Activated CD8-positive, alpha-beta memory T cell treated with anti-CD3 and anti-CD28 coated beads for 24 hours (primary cell): Measurements from ENCODE around the gene SNCA.

Experiments used
- DNase-seq: peaks from one replicate; pipeline ENCODE4 v3.0.0-alpha.2; 2020

The SNCA gene

DNA sequence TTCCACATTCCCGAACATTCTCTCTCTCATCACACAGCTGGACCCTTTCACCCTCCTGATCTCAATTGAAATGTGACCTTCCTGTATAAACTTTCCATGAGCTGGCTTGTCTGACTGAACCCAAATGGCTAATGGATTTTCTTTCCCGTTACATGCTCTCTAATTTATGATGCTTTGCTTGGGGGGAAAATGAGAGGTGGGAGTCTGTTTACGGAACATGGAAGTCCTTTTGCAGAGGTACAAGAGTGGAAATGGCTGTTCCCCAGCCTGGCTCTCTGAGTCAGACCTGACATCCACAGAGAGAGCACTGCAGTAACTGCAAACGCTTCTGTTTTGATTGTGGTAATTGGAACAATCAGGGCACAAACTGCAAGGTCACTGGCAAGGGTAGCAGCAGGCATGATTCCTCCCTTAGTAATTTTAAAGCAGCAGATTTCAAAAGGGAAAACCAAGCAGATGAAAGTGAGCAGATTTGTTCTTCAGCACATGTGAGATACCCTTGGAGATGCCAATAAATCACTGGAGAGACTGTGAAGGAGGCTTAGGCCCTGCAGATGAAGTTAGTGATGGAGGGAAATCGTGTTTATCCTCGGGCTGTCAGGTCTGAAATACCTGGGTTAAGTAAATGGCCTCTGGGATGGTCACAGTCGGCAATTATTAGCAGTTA is 83.9 kb downstream of the SNCA start:
- no peak for DNase-seq

- no peak for DNase-seq
Measured at GRCh38 chr4:89751416-89751815, 85.5 kb downstream of the SNCA start.

DNA sequence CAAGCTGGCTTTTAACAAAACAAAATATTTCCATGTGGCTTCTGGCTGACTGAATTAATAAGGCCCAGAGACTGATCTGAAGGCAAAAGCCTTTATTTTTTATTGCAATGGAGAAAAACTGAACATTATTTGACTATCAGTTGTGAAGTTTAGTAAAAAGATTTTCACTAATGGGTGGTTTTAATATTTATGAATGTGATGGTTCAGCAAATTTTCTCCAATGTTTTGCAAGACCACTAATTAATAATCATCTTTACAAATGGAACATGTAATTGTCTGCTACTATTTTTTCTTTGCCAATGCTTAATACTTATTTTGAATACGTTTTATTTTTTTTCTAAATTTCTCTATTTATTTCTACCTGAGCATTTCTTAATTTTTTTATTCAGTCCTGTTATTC is 90.6 kb downstream of the SNCA start:
- DNase-seq = no peak

GRCh38 chr4:89745708-89746107 is 91.3 kb downstream of the SNCA start:
- no peak for DNase-seq

DNA sequence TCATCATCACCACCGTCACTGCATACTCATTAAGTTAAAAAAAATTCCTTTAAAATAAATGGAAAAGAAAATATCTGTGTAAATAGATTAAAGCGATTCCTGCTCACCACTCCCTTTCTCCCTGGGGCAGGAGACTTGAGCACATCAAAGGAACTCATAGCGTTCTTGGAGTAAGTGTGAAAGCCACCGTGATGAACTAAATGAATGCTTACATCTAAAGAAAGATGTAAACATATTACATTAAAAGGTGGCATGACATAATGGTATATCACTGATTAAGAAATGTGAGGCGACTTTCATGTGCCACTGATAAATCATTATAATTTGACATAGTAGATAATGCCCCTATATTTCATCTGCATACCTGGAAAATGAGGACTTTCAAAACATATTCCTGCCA is 92.0 kb downstream of the SNCA start:
- DNase-seq = no peak

DNA sequence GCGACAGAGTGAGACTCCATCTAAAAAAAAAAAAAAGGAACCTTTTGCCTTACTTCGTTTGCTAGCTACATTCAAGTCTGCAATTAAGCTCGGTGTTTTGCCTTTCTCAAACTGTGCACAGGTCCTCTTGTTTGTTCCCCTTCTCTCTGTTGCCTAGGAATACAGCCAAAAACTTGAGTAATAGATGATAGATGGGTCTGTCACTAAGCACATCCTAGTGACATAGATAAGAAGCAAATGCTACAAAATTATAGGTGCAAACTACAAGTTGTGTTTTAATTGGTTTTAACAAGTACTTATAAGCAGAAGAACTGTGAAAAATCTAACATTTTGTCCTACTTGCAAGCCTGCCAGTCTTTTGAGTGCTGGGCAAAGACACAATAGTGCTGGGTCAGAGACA is 95.2 kb downstream of the SNCA start:
- no peak for DNase-seq

DNA sequence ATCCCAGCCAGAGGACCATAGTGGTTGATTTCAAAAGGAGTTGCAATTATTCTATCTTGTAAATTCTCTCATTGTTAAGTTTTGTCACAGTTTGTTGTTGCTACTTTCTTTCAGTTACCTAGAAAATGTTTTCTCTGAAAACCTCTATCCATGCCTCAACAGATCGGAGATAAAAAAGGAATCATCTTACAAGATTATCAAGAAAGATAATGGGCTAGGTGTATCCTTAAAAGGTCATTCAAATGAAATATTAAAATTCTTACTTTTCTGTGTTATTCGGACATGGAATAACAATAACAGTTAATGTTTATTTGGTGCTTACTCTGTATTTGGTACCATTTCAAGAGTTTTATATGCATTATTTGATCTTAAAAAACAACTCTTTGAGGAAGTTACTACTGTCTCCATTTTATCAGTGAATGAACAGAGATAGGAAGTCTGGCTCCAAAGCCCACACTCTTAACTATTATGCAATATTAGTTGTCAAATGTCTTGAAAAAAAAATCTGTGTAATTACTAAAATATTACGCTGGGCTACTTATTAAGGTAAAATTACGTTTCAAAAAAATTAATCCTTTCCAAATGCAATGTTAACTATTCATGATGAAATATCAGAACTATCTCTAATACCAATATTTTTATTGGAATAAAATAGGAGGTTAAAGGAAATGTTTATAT is 97.5 kb downstream of the SNCA start:
- no peak for DNase-seq

- no peak for DNase-seq
Measured at GRCh38 chr4:89737888-89738287, 99.1 kb downstream of the SNCA start.

DNA sequence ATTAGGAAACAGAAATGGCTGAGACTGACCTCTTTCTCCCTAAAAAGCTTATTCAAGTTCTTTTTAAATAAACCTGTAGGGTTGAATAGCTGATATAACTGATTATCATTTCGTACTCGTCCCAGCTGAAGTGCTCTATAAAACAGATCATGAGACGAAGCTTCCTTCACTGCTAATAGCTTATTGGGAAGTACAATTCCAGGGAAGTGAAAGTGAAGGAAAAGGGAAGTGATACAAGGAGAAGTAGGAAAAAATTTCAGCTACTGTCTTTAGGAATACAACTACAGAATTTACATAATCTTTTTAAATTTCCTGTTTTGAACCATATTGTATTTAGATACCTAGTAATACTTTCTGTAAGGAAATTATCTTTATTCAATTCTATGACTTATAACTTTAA is 103.0 kb downstream of the SNCA start:
- DNase-seq = no peak

DNA sequence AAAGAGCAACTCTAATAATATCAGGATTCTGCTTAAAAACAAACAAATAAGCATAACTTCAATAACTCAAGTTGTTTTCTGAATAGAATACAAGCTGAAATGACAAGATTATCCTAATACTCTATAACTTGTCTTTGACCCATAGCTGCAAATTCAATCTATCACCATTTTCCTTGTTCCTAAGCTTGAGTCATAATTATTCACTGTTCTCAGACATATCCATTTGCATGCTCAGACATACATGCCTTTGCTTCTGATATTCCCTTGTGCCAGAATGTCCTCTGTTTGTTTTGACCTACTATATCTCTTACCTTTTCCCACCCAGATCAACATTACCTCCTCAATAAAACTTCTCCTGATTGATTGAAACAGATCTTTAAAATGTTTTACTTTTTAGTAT is 109.7 kb downstream of the SNCA start:
- DNase-seq = no peak

GRCh38 chr4:89725268-89725667 is 111.7 kb downstream of the SNCA start:
- no peak for DNase-seq

DNA sequence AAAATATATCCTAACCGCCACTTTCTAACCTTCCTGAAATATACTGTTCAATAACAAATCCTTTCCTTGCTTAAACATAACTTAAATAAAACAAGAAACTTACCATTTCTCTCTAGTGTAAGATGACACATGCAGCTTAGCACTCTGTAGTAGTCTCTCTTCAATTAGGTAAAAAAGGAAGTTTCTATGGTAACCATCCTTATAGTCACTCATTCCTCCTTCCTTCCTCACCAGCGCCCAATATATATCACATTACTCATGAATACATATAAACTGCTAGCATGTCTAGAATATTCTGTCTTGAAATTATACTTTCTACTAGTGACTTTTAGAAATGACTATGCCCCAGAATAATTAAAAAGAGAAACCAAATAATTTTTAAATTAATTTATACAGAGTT is 112.2 kb downstream of the SNCA start:
- no peak for DNase-seq

- DNase-seq = no peak
Measured at GRCh38 chr4:89723096-89723495, 113.9 kb downstream of the SNCA start.

DNA sequence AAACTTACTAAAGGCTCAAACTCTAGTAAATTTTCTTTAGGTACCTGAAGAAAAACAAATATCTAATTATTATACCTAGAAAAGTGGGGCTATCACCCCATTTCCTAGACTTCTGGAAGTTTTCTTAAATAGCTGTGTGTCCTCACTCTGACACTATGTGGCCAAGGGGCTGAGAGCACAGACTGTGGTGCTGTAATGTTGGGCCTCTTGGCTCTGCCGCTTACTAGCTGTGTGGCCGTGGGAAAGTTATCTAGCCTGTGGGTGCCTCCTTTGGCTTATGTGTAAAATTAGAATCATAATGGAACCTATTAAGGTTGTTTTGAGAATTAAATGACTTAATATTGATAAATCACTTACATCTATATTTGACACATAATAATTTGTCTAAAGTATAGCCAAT is 114.4 kb downstream of the SNCA start:
- DNase-seq = no peak

- no peak for DNase-seq
Measured at GRCh38 chr4:89720981-89721380, 116.0 kb downstream of the SNCA start.

GRCh38 chr4:89719536-89720090 is 117.3 kb downstream of the SNCA start:
- no peak for DNase-seq

- DNase-seq = no peak
Measured at GRCh38 chr4:89716893-89717292, 120.1 kb downstream of the SNCA start.

DNA sequence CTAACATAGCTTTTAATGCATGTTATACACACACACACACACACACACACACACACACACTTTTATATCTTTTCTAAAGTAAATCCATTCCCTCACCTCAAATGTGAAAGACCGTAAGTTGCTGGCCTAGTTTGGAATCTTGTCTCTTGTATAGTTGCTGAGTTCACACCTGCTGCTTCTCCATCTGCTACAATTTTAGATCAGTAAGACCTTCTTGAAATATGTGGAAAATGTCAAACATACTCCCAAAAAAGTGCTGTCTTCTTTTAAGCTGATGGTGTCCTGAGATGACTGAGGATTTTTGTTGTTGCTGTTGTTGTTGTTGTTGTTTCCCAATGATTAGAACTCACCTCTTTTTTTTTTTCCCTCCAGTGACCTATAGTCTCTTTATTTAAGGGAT is 121.3 kb downstream of the SNCA start:
- DNase-seq = no peak

GRCh38 chr4:89712827-89713226 is 124.1 kb downstream of the SNCA start:
- DNase-seq = no peak

DNA sequence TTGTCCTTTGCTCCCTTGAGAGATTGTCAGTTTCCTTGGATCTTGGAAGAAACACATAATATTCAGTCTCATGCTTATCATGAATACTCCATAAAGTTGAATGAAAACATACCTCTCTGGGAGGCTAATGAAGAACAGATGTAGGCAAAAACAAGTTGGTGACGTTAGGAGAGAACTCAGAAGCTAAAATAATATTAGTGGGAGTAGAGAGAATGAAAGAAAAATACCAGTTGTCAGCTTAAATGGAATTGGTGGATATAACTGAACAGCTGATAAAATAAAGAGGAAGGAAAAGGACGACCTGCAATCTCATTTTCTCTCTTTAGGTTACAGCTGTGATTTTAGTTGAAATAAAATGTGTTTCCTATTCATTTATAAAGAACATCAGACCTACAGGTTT is 124.8 kb downstream of the SNCA start:
- no peak for DNase-seq

DNA sequence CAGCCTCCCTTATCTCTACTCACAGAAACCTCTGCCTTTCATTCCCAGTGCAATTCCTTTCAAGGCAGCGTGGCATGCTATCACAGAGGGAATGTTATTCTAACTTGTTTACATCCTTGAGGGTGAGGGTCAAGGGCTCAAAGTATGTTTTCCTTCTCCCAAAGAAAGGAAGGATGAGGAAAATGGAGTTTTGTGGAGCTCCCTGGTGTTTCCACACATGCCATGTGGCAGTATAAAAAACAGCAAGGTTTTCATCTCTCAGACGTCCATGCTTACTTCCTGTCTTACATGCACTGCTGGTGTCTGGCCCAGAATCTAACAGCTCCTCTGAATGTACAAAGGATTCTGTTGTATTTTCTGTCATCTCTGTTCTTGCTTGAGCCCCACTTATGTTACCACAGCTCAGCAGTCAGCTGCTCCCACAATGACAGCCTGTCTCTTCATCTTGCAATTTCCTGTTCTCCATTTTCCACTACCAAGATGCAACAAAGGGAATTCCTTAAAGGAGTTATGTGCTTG is 128.0 kb downstream of the SNCA start:
- DNase-seq = no peak

- no peak for DNase-seq
Measured at GRCh38 chr4:89707467-89707866, 129.5 kb downstream of the SNCA start.

GRCh38 chr4:89704651-89705395 is 132.1 kb downstream of the SNCA start:
- no peak for DNase-seq
